HG03575 (cell line): ENCODE data around the gene GLUL.

Experiments used
- ATAC-seq: cut with Tn5 transposase; IDR thresholded peaks from one replicate; pipeline ENCODE4 v1.9.1; 2021; ENCODE audit not compliant: unreplicated experiment, insufficient number of reproducible peaks, low FRiP score; ENCODE audit errors: extremely low read depth

GLUL gene

GRCh38 chr1:182376936-182377574 lies 14.5 kb downstream of the GLUL start:
- ATAC-seq: no peak

GRCh38 chr1:182374101-182374834 lies 17.3 kb downstream of the GLUL start:
- ATAC-seq: no peak

GRCh38 chr1:182370532-182370931 lies 21.1 kb downstream of the GLUL start:
- ATAC-seq: no peak

GRCh38 chr1:182368903-182369302 lies 22.7 kb downstream of the GLUL start:
- no peak for ATAC-seq

- ATAC-seq: no peak
These were observed 23.2 kb downstream of the GLUL start for GRCh38 chr1:182368358-182368757.

- no peak for ATAC-seq
These were observed 23.7 kb downstream of the GLUL start for GRCh38 chr1:182367926-182368325.

GRCh38 chr1:182366596-182366995 lies 25.0 kb downstream of the GLUL start:
- no peak for ATAC-seq

GRCh38 chr1:182359645-182360044 lies 31.9 kb downstream of the GLUL start:
- no peak for ATAC-seq

GRCh38 chr1:182357913-182358312 lies 33.7 kb downstream of the GLUL start:
- no peak for ATAC-seq

GRCh38 chr1:182357171-182357570 lies 34.4 kb downstream of the GLUL start:
- ATAC-seq: no peak

GRCh38 chr1:182355723-182356098 lies 35.9 kb downstream of the GLUL start:
- ATAC-seq: no peak

- ATAC-seq: no peak
These were observed 39.7 kb downstream of the GLUL start for GRCh38 chr1:182351790-182352364.

- ATAC-seq: no peak
These were observed 40.8 kb downstream of the GLUL start for GRCh38 chr1:182350839-182351238.

GRCh38 chr1:182348961-182349747 lies 42.4 kb downstream of the GLUL start:
- no peak for ATAC-seq

- ATAC-seq: no peak
These were observed 44.6 kb downstream of the GLUL start for GRCh38 chr1:182347019-182347418.

GRCh38 chr1:182340233-182341058 lies 51.1 kb downstream of the GLUL start:
- no peak for ATAC-seq

GRCh38 chr1:182339684-182340083 lies 51.9 kb downstream of the GLUL start:
- no peak for ATAC-seq

- no peak for ATAC-seq
These were observed 52.7 kb downstream of the GLUL start for GRCh38 chr1:182338806-182339370.
